GM19468 (cell line): Measurements from ENCODE around the gene DRAXIN.
A peak's percentile ranks its signal among the peaks of the same experiment; 100 is the strongest.

Source experiments
- ATAC-seq: cut with Tn5 transposase; IDR thresholded peaks from one replicate; pipeline ENCODE4 v1.9.1; 2021; ENCODE audit warnings: mild to moderate bottlenecking, moderate library complexity, moderate number of reproducible peaks; ENCODE audit not compliant: unreplicated experiment; ENCODE audit errors: extremely low read depth

DRAXIN gene

GRCh38 chr1:11654939-11655808 is 36.3 kb upstream of the DRAXIN start:
- ATAC-seq, result no peak

- no peak for ATAC-seq
Observed at GRCh38 chr1:11657654-11658053, 33.9 kb upstream of the DRAXIN start.

GRCh38 chr1:11658542-11658941 is 33.0 kb upstream of the DRAXIN start:
- ATAC-seq, result no peak

DNA sequence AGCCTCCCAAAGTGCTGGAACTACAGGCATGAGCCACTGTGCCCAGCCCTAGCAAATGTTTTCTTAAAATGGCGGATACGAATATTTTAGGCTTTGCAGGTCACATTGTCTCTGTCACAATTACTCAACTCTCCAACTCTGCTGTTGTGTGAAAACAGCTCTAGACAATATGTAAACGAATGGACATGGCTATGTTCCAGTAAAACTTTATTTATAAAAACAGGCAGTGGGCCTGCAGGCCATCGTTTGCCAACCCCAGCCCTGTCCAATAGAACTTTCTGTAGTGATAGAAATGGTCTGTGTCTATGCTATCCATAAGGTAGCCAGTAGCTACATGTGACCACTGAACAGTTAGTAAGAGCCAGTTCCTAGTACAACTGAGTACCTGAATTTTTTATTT is 31.8 kb upstream of the DRAXIN start:
- ATAC-seq, result no peak

DNA sequence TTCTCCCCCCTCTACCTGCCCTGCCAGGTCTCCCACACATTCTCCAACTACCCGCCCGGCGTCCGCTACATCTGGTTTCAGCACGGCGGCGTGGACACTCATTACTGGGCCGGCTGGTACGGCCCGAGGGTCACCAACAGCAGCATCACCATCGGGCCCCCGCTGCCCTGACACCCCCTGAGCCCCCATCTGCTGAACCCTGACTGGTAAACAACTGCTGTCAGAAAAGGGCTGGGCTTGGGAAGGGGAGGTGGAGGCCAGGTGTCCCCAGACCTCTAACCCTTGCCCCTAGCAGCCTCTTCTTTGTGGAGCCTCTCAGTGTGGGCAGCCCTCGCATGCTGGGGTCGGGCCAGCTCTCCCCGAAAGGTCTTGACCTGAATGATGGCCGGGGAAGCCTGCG is 30.4 kb upstream of the DRAXIN start:
- no peak for ATAC-seq

DNA sequence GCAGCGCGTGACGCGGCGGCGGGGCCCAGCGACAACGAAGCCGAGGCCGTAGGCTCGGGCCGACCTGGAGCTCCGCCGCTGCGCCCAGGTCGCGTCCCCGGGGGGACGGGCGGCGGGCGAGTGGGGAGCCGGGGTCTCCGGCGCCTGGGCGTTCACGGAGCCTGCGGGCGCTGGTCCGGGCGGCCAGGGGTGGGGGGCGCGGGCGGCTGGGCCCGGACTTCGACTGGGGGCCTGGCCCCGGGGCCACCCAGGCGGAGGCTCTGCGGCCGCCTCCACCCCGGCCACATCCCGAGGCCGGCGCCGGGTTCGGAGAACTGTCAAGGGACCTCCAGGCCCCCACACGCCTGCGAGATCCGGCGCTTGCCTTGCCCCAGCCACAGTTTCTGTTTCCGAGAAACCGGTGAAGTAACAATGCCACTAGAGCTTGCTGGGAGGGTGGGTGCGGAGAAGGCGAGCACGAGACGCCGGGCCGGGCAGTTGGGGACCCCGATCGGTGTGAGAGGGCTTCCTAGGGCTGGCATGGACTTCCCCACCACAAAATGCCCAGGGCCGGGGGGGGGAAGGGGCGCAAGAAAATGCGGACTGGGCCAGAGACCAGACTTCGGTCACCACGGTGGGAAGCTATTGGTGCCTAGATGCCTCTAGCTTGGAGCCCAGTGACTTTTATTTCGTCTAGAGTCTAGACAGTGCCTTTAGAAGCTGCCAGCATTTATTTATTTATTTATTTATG is 27.0 kb upstream of the DRAXIN start:
- ATAC-seq, result peak; percentile 25

DNA sequence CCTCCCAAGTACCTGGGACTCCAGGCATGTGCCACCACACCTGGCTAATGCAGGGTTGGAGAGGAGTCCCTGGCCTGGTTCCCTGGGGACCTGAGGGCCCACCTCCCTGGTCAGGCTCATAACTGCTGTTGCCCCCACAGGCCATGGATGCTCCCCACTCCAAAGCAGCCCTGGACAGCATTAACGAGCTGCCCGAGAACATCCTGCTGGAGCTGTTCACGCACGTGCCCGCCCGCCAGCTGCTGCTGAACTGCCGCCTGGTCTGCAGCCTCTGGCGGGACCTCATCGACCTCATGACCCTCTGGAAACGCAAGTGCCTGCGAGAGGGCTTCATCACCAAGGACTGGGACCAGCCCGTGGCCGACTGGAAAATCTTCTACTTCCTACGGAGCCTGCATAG is 23.0 kb upstream of the DRAXIN start:
- ATAC-seq, result no peak

GRCh38 chr1:11670747-11671146 is 20.8 kb upstream of the DRAXIN start:
- ATAC-seq, result no peak

DNA sequence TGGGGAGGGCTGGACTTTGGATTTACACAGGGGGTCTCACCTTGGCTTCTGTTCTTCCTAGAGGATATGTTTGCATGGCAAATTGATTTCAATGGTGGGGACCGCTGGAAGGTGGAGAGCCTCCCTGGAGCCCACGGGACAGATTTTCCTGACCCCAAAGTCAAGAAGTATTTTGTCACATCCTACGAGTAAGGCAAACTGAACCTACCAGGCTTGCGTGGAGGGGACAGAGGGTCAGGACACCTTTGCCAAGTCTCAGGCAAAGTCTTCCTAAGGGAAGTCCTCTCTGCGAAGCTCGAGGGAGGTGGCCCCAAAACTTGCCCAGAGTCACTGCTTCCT is 20.3 kb upstream of the DRAXIN start:
- no peak for ATAC-seq

DNA sequence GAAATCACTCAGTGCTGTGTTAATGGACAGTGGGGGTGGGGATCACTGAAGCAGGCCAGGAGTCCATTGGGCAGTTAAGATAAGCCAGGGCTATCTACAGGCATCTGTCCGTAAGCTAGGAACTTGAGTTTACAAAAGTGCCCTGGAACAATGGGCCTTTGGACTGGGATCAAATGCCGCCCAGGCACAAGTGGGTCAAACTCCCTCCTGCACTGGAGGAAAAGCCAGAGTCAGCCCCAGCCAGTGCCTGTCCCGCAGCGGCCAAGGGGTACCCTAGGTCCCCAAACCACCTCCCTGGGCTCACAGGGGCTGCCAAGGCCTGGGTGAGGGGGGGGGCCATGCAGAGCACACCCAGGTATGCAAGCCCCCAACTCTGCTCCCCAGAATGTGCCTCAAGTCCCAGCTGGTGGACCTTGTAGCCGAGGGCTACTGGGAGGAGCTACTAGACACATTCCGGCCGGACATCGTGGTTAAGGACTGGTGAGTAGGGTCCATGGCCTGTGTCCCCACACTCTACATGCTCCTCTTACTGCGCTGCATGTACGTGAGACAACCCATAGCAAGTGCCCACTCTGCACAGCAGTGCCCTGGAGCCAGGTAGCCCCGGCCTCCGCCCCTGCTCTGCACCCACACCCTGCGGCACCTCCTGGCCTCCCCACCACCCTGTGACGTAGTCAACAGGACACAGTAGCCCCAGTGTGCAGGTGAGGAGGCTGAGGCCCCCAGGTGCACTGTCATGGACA is 19.8 kb upstream of the DRAXIN start:
- no peak for ATAC-seq

DNA sequence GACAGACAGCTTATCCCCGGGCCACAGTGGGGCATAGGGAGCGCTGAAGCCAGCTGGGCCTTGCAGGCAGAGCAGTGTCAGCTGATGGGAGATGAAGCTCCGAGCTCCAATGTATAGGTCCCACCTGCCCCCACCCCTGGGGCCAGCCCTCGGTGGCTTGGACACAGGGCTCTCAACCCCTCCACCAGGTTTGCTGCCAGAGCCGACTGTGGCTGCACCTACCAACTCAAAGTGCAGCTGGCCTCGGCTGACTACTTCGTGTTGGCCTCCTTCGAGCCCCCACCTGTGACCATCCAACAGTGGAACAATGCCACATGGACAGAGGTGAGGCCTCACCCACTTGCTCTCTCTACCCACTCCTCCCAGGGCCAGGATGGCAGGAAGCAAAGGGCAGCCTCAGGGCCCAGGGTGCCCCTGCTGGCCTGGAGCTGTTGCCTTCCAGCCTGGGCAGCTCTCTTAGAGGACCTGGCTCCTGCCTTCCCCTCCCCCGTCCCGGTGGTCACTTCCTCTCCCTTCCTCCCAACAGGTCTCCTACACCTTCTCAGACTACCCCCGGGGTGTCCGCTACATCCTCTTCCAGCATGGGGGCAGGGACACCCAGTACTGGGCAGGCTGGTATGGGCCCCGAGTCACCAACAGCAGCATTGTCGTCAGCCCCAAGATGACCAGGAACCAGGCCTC is 18.3 kb upstream of the DRAXIN start:
- ATAC-seq, result no peak

- no peak for ATAC-seq
Observed at GRCh38 chr1:11674488-11674887, 17.0 kb upstream of the DRAXIN start.

DNA sequence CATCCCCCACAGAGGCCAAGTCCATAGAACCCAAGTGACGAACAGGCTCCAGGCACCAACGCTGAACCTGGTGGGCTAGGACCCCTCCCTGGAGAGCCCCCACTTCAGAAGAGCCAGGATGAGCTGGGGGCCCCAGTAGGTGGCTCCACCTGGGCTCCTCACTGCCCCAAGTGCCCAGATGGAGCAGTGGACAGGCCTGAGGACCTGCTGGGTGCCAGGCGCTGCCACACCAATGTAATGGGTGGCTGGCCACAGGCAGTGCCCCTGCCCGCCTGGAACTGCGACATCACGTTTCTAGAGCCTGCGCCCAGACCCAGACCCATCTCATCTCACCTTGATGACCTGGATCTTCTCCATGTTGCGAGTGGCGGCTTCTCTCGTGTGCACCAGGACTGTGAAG is 16.2 kb upstream of the DRAXIN start:
- no peak for ATAC-seq

GRCh38 chr1:11676386-11677103 is 15.0 kb upstream of the DRAXIN start:
- no peak for ATAC-seq

DNA sequence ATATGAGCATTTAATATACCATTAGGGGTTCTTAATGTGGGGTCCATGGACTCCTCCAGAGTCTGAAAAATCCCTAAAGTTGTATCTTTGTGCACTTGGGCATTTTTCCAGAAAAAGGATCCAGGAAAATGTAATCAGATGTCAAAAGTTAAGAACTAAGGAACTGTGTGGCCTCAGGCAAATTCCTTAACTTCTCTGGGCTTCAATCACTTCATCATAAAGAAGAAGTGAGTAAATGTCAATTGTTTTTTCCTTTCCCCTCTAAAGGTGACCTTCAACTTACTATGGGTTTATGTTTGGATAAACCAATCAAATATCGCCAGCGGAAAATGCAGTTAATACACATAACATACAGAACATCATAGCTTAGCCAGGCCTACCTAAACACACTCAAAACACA is 13.1 kb upstream of the DRAXIN start:
- ATAC-seq, result no peak

GRCh38 chr1:11680270-11681070 is 11.0 kb upstream of the DRAXIN start:
- peak; percentile 7 for ATAC-seq

DNA sequence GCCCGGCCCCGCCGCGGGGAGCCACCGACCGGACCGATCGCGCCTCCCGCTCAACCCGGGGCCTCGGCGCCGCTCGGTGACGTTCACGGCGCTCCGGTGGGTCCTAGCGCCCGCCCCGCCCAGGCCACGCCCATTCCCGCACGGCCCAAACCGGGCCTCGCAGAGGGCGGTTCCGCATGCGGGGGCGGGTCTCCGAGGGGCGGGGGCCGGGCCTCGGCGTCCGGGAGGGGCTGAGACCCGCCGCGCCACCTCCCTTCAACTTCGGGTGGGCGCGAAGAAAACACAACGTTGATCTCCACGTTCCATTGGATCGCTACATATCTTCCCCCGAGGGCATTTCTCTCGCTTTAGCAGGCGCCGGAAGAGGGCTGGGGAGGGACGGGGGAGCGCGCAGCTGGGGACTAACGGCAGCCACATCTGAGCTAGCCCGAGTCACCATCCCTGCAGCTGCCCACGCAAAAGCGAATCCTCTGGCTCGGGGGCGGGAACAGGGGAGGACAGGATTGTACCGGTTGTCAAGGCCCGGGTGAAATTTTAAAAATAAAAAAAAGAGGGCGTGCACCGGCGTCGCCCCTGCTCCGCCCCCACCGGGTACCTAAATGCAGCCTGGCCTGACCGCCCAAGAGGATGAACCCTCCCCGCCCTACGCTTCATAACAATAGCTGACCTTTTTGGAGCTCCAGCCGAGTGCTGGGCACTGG is 10.3 kb upstream of the DRAXIN start, which contains the start of gene MAD2L2:
Gene MAD2L2, minus strand, starts transcription at position 78 of the 701 bp plus-strand sequence. CDS start 547 bp downstream, outside the sequence.
- ATAC-seq, result peak; percentile 71

DNA sequence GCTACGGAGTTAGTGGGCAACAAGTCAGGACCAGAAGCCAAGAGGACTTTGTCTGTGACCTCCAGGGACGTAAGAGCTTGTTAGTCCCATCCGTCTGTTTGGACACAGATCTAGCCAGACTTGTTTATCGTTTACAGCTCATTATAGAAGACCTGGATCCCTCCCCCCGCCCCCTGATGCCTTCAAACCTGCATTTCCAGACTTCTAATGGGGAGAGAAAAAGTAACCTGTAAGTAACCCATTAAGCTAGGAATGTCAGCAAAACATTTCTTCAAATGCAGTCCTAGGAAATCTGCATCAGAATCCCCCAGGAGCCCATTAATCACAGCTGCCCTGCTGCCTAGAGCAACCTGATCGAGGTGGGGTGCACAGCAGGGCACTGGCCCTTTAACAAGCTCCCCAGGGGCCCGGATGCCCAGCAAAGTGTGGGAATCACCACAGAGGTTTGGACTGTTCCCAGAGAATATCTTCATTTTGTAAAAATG is 9.2 kb upstream of the DRAXIN start:
- ATAC-seq, result no peak
